Suprapubic skin (tissue), 4 donors: ENCODE data around the gene EGFR.

ENCODE experiments used
- EP300 ChIP-seq: sonication (generic); formaldehyde crosslinking; IDR thresholded peaks from one replicate; pipeline ENCODE4 v1.6.1; 2017; ENCODE audit warnings: antibody characterized with exemption
- POLR2A ChIP-seq, 2 donors: fragments of 450-650 bp; IDR thresholded peaks; one replicate each; pipeline ENCODE4 v1.6.1; 2017; ENCODE audit warnings: antibody characterized with exemption in 2 of 2, mild to moderate bottlenecking in 2 of 2, moderate library complexity in 2 of 2
- POLR2AphosphoS5 ChIP-seq, 3 donors: sonication (generic); formaldehyde crosslinking; IDR thresholded peaks; one replicate each; pipeline ENCODE4 v1.6.1; 2017; ENCODE audit warnings: antibody characterized with exemption in 3 of 3
- TF ChIP-seq, protein P1 (sequence below), 2 donors: fragments of 200-600 bp in 1 of 2; fragments of 450-650 bp in 1 of 2; sonication (generic) in 1 of 2; IDR thresholded peaks; one replicate each; pipeline ENCODE4 v1.5.1; 2016 to 2019; ENCODE audit warnings: antibody characterized with exemption in 2 of 2, mild to moderate bottlenecking in 1 of 2, moderate library complexity in 1 of 2

DNA sequence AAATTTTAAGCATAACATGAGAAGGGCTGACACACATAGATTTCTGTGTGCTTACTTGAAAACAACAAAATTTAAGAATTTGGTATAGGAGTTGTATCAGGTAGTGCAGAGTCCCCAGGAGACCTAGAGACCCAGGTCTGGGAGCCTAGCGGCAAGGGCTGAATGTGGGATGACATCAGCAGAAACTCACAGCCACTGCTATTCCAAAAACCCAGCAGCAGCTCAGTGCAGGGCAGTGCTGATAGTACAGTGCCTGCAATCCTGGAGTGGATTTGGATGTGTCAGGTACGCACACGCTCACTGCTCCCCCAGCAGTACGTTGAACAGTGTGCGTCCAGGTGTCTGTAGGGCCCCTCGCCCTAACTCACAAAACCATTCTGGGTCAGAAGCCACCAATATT is 87.1 kb downstream of the EGFR start:
- TF ChIP-seq POLR2AphosphoS5 (IDR thresholded peaks at IDR 0.05), result no peak
- TF ChIP-seq POLR2A (IDR thresholded peaks at IDR 0.05), result no peak
- TF ChIP-seq, protein P1, sequence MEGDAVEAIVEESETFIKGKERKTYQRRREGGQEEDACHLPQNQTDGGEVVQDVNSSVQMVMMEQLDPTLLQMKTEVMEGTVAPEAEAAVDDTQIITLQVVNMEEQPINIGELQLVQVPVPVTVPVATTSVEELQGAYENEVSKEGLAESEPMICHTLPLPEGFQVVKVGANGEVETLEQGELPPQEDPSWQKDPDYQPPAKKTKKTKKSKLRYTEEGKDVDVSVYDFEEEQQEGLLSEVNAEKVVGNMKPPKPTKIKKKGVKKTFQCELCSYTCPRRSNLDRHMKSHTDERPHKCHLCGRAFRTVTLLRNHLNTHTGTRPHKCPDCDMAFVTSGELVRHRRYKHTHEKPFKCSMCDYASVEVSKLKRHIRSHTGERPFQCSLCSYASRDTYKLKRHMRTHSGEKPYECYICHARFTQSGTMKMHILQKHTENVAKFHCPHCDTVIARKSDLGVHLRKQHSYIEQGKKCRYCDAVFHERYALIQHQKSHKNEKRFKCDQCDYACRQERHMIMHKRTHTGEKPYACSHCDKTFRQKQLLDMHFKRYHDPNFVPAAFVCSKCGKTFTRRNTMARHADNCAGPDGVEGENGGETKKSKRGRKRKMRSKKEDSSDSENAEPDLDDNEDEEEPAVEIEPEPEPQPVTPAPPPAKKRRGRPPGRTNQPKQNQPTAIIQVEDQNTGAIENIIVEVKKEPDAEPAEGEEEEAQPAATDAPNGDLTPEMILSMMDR (IDR thresholded peaks at IDR 0.05), result no peak
- no peak for TF ChIP-seq EP300
